Measurements from ENCODE around the gene ODR4.
"Not testable (repeated sequence)": the region's sequence is repeated elsewhere in the genome, so short reads cannot be mapped to it uniquely, and the experiment has no call there.

DNA sequence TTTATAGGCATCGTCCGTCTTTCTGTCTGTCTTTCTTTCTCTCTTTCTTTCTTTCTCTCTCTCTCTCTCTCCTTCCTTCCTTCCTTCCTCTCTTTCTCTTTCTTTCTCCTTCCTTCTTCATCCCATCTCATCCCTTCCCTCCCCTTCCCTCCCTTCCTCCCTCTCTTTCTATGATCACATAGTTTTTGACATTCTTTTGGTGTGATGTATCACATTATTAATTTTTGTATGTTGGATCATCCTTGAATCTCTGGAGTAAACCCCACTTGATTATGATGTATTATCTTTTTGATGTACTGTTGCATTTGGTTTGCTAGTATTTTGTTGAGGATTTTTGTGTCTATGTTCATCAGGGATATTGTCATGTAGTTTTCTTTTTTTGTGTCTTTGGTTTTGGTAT is 25.8 kb downstream of the ODR4 start:
- not testable (repeated sequence) for TF ChIP-seq CTCF (IDR thresholded peaks at IDR 0.05); POLR2AphosphoS5 (IDR thresholded peaks at IDR 0.05; ENCODE audit: insufficient read depth in 1 of 2, low read depth in 1 of 2)

Measured in vagina (tissue), 2 donors.